ENCODE results near the gene ELAVL4.

ELAVL4 gene

GRCh38 chr1:50218344-50219120, 109.8 kb downstream of the ELAVL4 start:
- H3K4me3 ChIP-seq (ENCODE audit: low read length): no peak overlapping the region

GRCh38 chr1:50228871-50229384, 120.2 kb downstream of the ELAVL4 start:
- TF ChIP-seq ZNF274 (IDR thresholded peaks at IDR 0.05; ENCODE audit: low read depth, low read length): no peak
- no peak overlapping the region for H3K4me3 ChIP-seq (ENCODE audit: low read length)

More at GRCh38 chr1:50218344-50219120, 109.8 kb downstream of the ELAVL4 start:
- TF ChIP-seq ZNF274 (IDR thresholded peaks at IDR 0.05; ENCODE audit: low read depth, low read length): no peak

GRCh38 chr1:50231209-50231608, 122.5 kb downstream of the ELAVL4 start:
- H3K4me3 ChIP-seq (ENCODE audit: low read length): no peak overlapping the region
- TF ChIP-seq ZNF274 (IDR thresholded peaks at IDR 0.05; ENCODE audit: low read depth, low read length): no peak

GRCh38 chr1:50232336-50232735, 123.6 kb downstream of the ELAVL4 start:
- no peak for TF ChIP-seq ZNF274 (IDR thresholded peaks at IDR 0.05; ENCODE audit: low read depth, low read length)
- H3K4me3 ChIP-seq (ENCODE audit: low read length): no peak overlapping the region

- no peak overlapping the region for H3K4me3 ChIP-seq (ENCODE audit: low read length)
- no peak for TF ChIP-seq ZNF274 (IDR thresholded peaks at IDR 0.05; ENCODE audit: low read depth, low read length)
Observed at GRCh38 chr1:50236656-50237055, 127.9 kb downstream of the ELAVL4 start.

- TF ChIP-seq ZNF274 (IDR thresholded peaks at IDR 0.05; ENCODE audit: low read depth, low read length): no peak
- H3K4me3 ChIP-seq (ENCODE audit: low read length): no peak overlapping the region
Observed at GRCh38 chr1:50237056-50237455, 128.3 kb downstream of the ELAVL4 start.

- TF ChIP-seq ZNF274 (IDR thresholded peaks at IDR 0.05; ENCODE audit: low read depth, low read length): no peak
Observed at GRCh38 chr1:50243939-50244338, 135.2 kb downstream of the ELAVL4 start.

GRCh38 chr1:50246869-50247268, 138.1 kb downstream of the ELAVL4 start:
- no peak for TF ChIP-seq ZNF274 (IDR thresholded peaks at IDR 0.05; ENCODE audit: low read depth, low read length)
- H3K4me3 ChIP-seq (ENCODE audit: low read length): no peak overlapping the region

More at GRCh38 chr1:50243939-50244338, 135.2 kb downstream of the ELAVL4 start:
- no peak overlapping the region for H3K4me3 ChIP-seq (ENCODE audit: low read length)

- H3K4me3 ChIP-seq (ENCODE audit: low read length): no peak overlapping the region
- TF ChIP-seq ZNF274 (IDR thresholded peaks at IDR 0.05; ENCODE audit: low read depth, low read length): no peak
Observed at GRCh38 chr1:50251702-50252101, 143.0 kb downstream of the ELAVL4 start.

- no peak overlapping the region for H3K4me3 ChIP-seq (ENCODE audit: low read length)
Observed at GRCh38 chr1:50252196-50252595, 143.5 kb downstream of the ELAVL4 start.

More at GRCh38 chr1:50252196-50252595, 143.5 kb downstream of the ELAVL4 start:
- TF ChIP-seq ZNF274 (IDR thresholded peaks at IDR 0.05; ENCODE audit: low read depth, low read length): no peak

Data from GM08714 (cell line).